Measurements from ENCODE around the gene ATCAY. TPM values are rescaled to one million over a fixed set of nuclear protein-coding genes. Genes with fewer than 3 reads are reported as not detected.

The ATCAY gene
- total and polyA plus RNA-seq, 7 donors: 1.5 to 3.8 (median 2.1) TPM; not detected in 2

DNA sequence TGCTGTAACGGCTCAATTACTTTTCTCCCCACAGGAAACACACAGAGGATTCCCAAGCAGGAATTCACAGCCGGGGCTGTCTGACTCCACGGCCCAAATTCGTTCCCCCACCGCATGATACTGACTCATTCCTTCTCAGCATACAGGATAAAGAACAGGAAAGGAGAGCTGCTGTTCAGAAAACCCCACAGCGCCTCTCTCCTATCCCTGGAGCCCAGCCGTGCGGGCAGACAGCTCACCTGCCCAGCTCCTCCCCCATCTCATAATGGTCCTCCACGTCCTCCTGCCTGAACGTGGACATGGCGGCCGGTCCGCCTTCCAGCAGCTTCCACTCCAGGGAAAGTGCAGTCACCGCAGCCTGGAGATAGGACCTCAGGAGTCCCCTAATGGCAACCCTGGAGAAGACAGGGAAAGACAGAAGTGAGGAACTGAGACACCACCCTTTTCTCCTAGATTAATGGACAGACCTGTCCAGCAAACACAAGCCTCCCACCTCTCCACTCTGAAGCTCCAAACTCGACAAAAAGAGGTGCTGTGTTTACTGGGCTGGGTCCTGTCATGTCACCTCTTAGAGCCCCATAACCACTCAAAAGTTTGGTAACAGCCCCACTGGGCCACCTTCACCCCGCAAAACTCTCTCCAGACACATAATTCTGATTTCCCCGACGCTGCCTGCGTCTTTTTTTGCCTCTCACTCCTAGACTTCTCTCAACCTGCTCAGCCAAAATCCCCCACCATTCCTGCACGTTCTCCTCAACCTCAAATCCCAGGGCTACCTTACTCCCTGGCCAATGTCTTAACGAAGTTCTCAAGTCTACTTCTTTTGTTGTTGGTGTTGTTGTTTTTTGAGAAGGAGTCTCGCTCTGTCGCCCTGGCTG, 89.2 kb downstream of the ATCAY start:
- Histone ChIP-seq H3K4me1 (peaks cover 0 to 61% (median 54%) of the 10 kb centered on the region in 4 donors), H3K9me3 (no peaks in the 10 kb centered on the region), H3K27me3 (no peaks in the 10 kb centered on the region), H3K27ac (peak overlapping the region; percentile 100), H3K4me3 (peak overlapping the region; percentile 95 to 100 (median 98)), H3K36me3 (peaks cover 0 to 37% (median 9%) of the 10 kb centered on the region in 4 donors)
- TF ChIP-seq POLR2AphosphoS5 (IDR thresholded peaks at IDR 0.05): peak in 3 of 4 donors; percentile 43 to 72 (median 68)
- TF ChIP-seq, protein P1, sequence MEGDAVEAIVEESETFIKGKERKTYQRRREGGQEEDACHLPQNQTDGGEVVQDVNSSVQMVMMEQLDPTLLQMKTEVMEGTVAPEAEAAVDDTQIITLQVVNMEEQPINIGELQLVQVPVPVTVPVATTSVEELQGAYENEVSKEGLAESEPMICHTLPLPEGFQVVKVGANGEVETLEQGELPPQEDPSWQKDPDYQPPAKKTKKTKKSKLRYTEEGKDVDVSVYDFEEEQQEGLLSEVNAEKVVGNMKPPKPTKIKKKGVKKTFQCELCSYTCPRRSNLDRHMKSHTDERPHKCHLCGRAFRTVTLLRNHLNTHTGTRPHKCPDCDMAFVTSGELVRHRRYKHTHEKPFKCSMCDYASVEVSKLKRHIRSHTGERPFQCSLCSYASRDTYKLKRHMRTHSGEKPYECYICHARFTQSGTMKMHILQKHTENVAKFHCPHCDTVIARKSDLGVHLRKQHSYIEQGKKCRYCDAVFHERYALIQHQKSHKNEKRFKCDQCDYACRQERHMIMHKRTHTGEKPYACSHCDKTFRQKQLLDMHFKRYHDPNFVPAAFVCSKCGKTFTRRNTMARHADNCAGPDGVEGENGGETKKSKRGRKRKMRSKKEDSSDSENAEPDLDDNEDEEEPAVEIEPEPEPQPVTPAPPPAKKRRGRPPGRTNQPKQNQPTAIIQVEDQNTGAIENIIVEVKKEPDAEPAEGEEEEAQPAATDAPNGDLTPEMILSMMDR (IDR thresholded peaks at IDR 0.05): peak in 1 of 4 experiments; percentile 36
- TF ChIP-seq POLR2A (IDR thresholded peaks at IDR 0.05): peak in 1 of 2 donors; percentile 28
- TF ChIP-seq EP300 (IDR thresholded peaks at IDR 0.05): no peak
- WGBS, 2 donors: 49 to 50% methylated on average over 23 of the region's 23 CpGs
- intact Hi-C loops (cut with DNase I): loop anchor here (2.0 to 10.0 kb wide), 5 partner anchors 15 to 675 kb away; partner anchors contain the start of genes APBA3, EEF2, HDGFL2 and MRPL54
- DNase-seq: peak; percentile 80

DNA sequence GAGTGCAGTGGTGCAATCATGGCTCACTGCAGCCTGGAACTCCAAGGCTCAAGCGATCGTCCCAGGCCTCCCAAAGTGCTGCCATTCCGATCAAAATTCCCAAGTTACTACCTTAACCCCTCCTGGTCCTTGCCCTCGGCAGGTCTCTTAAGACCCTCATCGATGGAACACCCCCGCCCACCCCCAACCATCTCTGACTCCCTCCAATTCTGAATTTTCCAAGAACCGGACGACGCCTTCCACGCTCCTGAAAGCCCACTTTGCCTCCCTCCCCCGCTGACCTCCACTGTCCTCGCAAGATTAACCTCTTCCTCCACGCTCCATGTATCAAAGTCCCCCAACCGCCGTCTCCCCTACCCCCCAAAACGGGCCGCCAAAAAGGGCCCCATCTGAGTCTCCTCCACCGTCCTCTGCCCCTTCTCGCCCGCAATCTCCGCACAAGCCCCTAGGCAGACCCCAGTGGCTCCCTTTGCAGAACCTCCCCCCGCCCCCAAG, 89.9 kb downstream of the ATCAY start:
- peak; percentile 63 for DNase-seq
- Histone ChIP-seq H3K4me1 (peaks cover 0 to 54% (median 48%) of the 10 kb centered on the region in 4 donors), H3K27ac (peak overlapping the region; percentile 100), H3K9me3 (no peaks in the 10 kb centered on the region), H3K36me3 (peaks cover 0 to 35% (median 8%) of the 10 kb centered on the region in 4 donors), H3K27me3 (no peaks in the 10 kb centered on the region), H3K4me3 (peak overlapping the region; percentile 95 to 100 (median 98))
- 1% methylated on average over 22 of the region's 22 CpGs for WGBS, 2 donors
- TF ChIP-seq POLR2AphosphoS5 (IDR thresholded peaks at IDR 0.05) (no peak), POLR2A (IDR thresholded peaks at IDR 0.05) (no peak), EP300 (IDR thresholded peaks at IDR 0.05) (no peak)
- TF ChIP-seq, protein P1 (IDR thresholded peaks at IDR 0.05): no peak
- intact Hi-C loops (cut with DNase I): loop anchor here (2.0 to 5.0 kb wide), 2 partner anchors 14 to 208 kb away; partner anchors contain the start of genes APBA3, EEF2 and MRPL54

DNA sequence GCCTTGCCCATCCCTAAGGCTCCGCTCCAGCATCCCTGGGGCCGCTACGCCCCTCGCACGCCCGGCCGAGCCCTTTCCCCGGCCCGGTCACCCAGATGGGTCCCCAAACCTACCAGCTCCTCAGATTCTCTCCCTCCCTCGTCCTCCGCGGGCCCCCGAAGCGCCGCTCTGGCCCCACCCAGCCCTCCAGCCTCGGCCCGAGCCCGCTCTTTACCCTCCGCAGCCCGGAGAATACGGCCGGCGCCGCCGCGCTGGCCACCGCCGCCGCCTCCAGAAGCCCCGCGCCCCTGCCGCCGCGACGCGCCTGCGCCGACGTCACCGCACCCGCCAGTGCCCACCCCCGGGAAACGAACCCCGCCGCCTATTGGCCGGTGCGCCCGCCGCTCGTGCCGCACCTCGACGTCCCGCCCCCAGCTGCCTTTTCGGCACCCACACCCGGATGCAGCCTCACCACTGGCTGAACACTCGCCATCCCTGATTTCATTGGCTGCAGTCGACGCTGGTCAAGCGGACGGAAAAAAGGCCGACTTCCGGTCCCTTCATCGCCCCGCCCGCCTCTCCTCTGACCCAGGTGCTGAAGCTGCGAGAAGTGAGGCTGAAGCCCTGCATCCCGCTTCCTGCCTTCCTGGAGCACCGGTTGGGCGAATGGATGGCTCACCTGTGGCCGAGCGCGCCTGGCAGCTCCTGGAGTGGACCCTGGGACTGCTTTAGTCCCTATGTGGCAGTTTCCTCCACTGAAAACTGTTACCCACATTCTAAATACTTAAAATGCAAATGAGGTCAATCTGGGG, 90.5 kb downstream of the ATCAY start, which contains the start of gene DAPK3:
DAPK3 (minus strand) TSS at position 292 of the 791 bp plus-strand sequence. CDS start 1,364 bp downstream, outside the sequence.
- H3K4me1 ChIP-seq: peaks cover 0 to 48% (median 42%) of the 10 kb centered on the region in 4 donors
- intact Hi-C loops (cut with DNase I): loop anchor here (2.0 to 5.0 kb wide), 2 partner anchors 14 to 209 kb away; partner anchors contain the start of genes APBA3, EEF2 and MRPL54
- 1% methylated on average over 73 of the region's 73 CpGs for WGBS, 2 donors

DNA sequence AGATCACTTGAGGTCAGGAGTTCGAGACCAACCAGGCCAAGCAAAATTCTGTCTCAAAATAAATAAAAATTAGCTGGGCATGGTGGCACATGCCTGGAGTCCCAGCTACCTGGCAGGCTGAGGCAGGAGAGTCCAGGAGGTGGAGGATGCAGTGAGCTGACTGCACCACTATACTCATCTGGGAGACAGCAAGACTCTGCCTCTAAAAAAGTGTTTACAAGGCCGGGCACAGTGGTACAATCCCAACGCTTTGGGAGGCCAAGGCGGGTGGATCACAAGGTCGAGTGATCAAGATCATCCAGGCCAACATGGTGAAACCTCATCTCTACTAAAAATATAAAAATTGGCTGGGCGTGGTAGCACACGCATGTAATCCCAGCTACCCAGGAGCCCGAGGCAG, 94.7 kb downstream of the ATCAY start:
- Histone ChIP-seq H3K27me3 (no peaks in the 10 kb centered on the region), H3K27ac (no peak overlapping the region), H3K9me3 (no peaks in the 10 kb centered on the region), H3K4me1 (peaks cover 0 to 19% (median 3%) of the 10 kb centered on the region in 4 donors), H3K4me3 (no peak overlapping the region), H3K36me3 (peaks cover 42 to 53% (median 47%) of the 10 kb centered on the region in 4 donors)
- TF ChIP-seq POLR2AphosphoS5 (IDR thresholded peaks at IDR 0.05) (peak in 1 of 4 donors; percentile 40), POLR2A (IDR thresholded peaks at IDR 0.05) (no peak), EP300 (IDR thresholded peaks at IDR 0.05) (no peak)
- TF ChIP-seq, protein P1 (IDR thresholded peaks at IDR 0.05): no peak
- WGBS, 2 donors: 77 to 86% methylated on average over 8 of the region's 8 CpGs
- intact Hi-C loops (cut with DNase I): no loop called here
- DNase-seq: no peak

More for the DNA sequence above, 90.5 kb downstream of the ATCAY start, which contains the start of gene DAPK3:
- peak; percentile 99 for DNase-seq
- peak within 1 kb of the TSS; percentile 95 to 100 (median 98) for H3K4me3 ChIP-seq
- no peaks in the 10 kb centered on the region for H3K27me3 ChIP-seq
- H3K36me3 ChIP-seq: peaks cover 4 to 35% (median 10%) of the 10 kb centered on the region in 4 donors
- peak within 1 kb of the TSS; percentile 100 for H3K27ac ChIP-seq
- peak; percentile 80 to 93 for TF ChIP-seq POLR2A (IDR thresholded peaks at IDR 0.05)
- TF ChIP-seq, protein P1 (IDR thresholded peaks at IDR 0.05): no peak
- TF ChIP-seq EP300 (IDR thresholded peaks at IDR 0.05): no peak
- TF ChIP-seq POLR2AphosphoS5 (IDR thresholded peaks at IDR 0.05): peak; percentile 75 to 97 (median 90)
- H3K9me3 ChIP-seq: no peaks in the 10 kb centered on the region
